H9 (cell line): ENCODE data around the gene ACOT11. TPM values are rescaled to one million over a fixed set of nuclear protein-coding genes. Genes with fewer than 3 reads are reported as not detected.

Experiments
- DNase-seq: peaks from one replicate; pipeline ENCODE4 v3.0.0-alpha.2; 2017
- H2AFZ ChIP-seq: one replicate; pipeline ENCODE4 v1.6.1; 2013; ENCODE audit warnings: mild to moderate bottlenecking, low read length, control low read depth, moderate library complexity
- H2AK5ac ChIP-seq: 2 replicates; pipeline ENCODE4 v1.6.1; 2013; ENCODE audit warnings: low read length, control low read depth, mixed read lengths; ENCODE audit not compliant: insufficient read length
- H2BK120ac ChIP-seq: one replicate; pipeline ENCODE4 v1.6.1; 2013; ENCODE audit warnings: low read depth, mild to moderate bottlenecking, low read length, control low read depth, inconsistent platforms; ENCODE audit not compliant: poor library complexity, severe bottlenecking
- H2BK12ac ChIP-seq: 2 replicates; pipeline ENCODE4 v1.6.1; 2013; ENCODE audit warnings: low read length, control low read depth, mixed read lengths, low read depth; ENCODE audit not compliant: insufficient read length
- H2BK15ac ChIP-seq: 2 replicates; pipeline ENCODE4 v1.6.1; 2013; ENCODE audit warnings: low read depth, low read length, control low read depth
- H2BK20ac ChIP-seq: one replicate; pipeline ENCODE4 v1.6.1; 2013; ENCODE audit warnings: low read depth, mild to moderate bottlenecking, low read length, control low read depth, inconsistent platforms; ENCODE audit not compliant: poor library complexity, severe bottlenecking
- H2BK5ac ChIP-seq: 2 replicates; pipeline ENCODE4 v1.6.1; 2013; ENCODE audit warnings: low read length, control low read depth, mixed read lengths; ENCODE audit not compliant: insufficient read length
- H3K14ac ChIP-seq: 2 replicates; pipeline ENCODE4 v1.6.1; 2013; ENCODE audit warnings: low read length, control low read depth; ENCODE audit not compliant: insufficient read depth
- H3K18ac ChIP-seq: 2 replicates; pipeline ENCODE4 v1.6.1; 2013; ENCODE audit warnings: low read depth, mild to moderate bottlenecking, mixed read lengths, low read length, control low read depth; ENCODE audit not compliant: insufficient read length
- H3K23ac ChIP-seq: 2 replicates; pipeline ENCODE4 v1.6.1; 2013; ENCODE audit warnings: low read length, control low read depth, mixed read lengths, low read depth; ENCODE audit not compliant: insufficient read length
- H3K23me2 ChIP-seq: 2 replicates; pipeline ENCODE4 v1.6.1; 2013; ENCODE audit warnings: low read depth, mild to moderate bottlenecking, mixed read lengths, low read length, control low read depth; ENCODE audit not compliant: insufficient read length, poor library complexity, severe bottlenecking
- H3K27ac ChIP-seq: 2 replicates; pipeline ENCODE4 v1.5.1; 2013; ENCODE audit warnings: low read length, control low read depth, mixed read lengths, low read depth; ENCODE audit not compliant: insufficient read length
- H3K27me3 ChIP-seq: 2 replicates; pipeline ENCODE4 v1.6.1; 2013; ENCODE audit warnings: low read length, control low read depth, inconsistent platforms; ENCODE audit not compliant: insufficient read depth
- H3K4ac ChIP-seq: 2 replicates; pipeline ENCODE4 v1.6.1; 2013; ENCODE audit warnings: low read depth, mild to moderate bottlenecking, control low read depth, inconsistent platforms, low read length, moderate library complexity
- H3K4me1 ChIP-seq: 2 replicates; pipeline ENCODE4 v1.6.1; 2013; ENCODE audit warnings: low read length, control low read depth, inconsistent platforms; ENCODE audit not compliant: insufficient read depth
- H3K4me2 ChIP-seq: 2 replicates; pipeline ENCODE4 v1.6.1; 2013; ENCODE audit warnings: low read length, control low read depth, mixed read lengths; ENCODE audit not compliant: insufficient read length, insufficient read depth
- H3K56ac ChIP-seq: 2 replicates; pipeline ENCODE4 v1.6.1; 2013; ENCODE audit warnings: low read depth, mild to moderate bottlenecking, mixed read lengths, low read length, control low read depth; ENCODE audit not compliant: insufficient read length
- H3K79me1 ChIP-seq: 2 replicates; pipeline ENCODE4 v1.6.1; 2013; ENCODE audit warnings: low read depth, mild to moderate bottlenecking, moderate library complexity, low read length, control low read depth, inconsistent platforms; ENCODE audit not compliant: insufficient read depth, poor library complexity, severe bottlenecking
- H3K79me2 ChIP-seq: 2 replicates; pipeline ENCODE4 v1.6.1; 2013; ENCODE audit warnings: low read length, control low read depth, inconsistent platforms; ENCODE audit not compliant: insufficient read depth
- H3K9ac ChIP-seq: 2 replicates; pipeline ENCODE4 v1.6.1; 2013; ENCODE audit warnings: low read length, control low read depth, mixed read lengths; ENCODE audit not compliant: insufficient read length; ENCODE audit errors: extremely low read depth
- H3K9me3 ChIP-seq: one replicate; pipeline ENCODE4 v1.6.1; 2013; ENCODE audit warnings: low read depth, low read length, inconsistent platforms; ENCODE audit not compliant: control insufficient read depth
- H3T11ph ChIP-seq: one replicate; pipeline ENCODE4 v1.6.1; 2013; ENCODE audit warnings: mild to moderate bottlenecking, low read length, control low read depth, inconsistent platforms
- H4K20me1 ChIP-seq: one replicate; pipeline ENCODE4 v1.6.1; 2013; ENCODE audit not compliant: control insufficient read depth, insufficient read length, insufficient read depth
- H4K5ac ChIP-seq: 2 replicates; pipeline ENCODE4 v1.6.1; 2013; ENCODE audit warnings: low read depth, mild to moderate bottlenecking, mixed read lengths, low read length, control low read depth; ENCODE audit not compliant: insufficient read length
- H4K8ac ChIP-seq: replicated peaks from 2 replicates; pipeline ENCODE4 v1.6.1; 2013; ENCODE audit warnings: low read length, control low read depth, mixed read lengths, low read depth; ENCODE audit not compliant: insufficient read length
- H4K91ac ChIP-seq: 2 replicates; pipeline ENCODE4 v1.6.1; 2013; ENCODE audit warnings: low read depth, mild to moderate bottlenecking, moderate library complexity, mixed read lengths, low read length, control low read depth; ENCODE audit not compliant: insufficient read length
- H3K27ac Mint-ChIP-seq, 3 experiments: 2 replicates in 2 of 3; 3 replicates in 1 of 3; pipeline ENCODE4 v1.8.0; 2020 to 2021; ENCODE audit warnings: mixed read lengths in 3 of 3, mild to moderate bottlenecking in 1 of 3, moderate library complexity in 1 of 3
- H3K27me3 Mint-ChIP-seq: 2 replicates; pipeline ENCODE4 v1.8.0; 2021; ENCODE audit warnings: low read depth, mild to moderate bottlenecking, moderate library complexity, mixed read lengths
- H3K36me3 Mint-ChIP-seq, 3 experiments: 2 replicates in 2 of 3; 3 replicates in 1 of 3; pipeline ENCODE4 v1.8.0; 2020 to 2021; ENCODE audit warnings: low read depth in 3 of 3, mixed read lengths in 3 of 3; ENCODE audit not compliant: insufficient read depth in 1 of 3
- H3K4me1 Mint-ChIP-seq, 2 experiments: 2 replicates each; pipeline ENCODE4 v1.8.0; 2020; ENCODE audit warnings: mixed read lengths in 2 of 2
- H3K4me3 Mint-ChIP-seq, 2 experiments: 2 replicates in 1 of 2; 3 replicates in 1 of 2; pipeline ENCODE4 v1.8.0; 2020 to 2021; ENCODE audit warnings: mild to moderate bottlenecking in 2 of 2, mixed read lengths in 2 of 2, moderate library complexity in 1 of 2
- H3K9me3 Mint-ChIP-seq, 2 experiments: 2 replicates in 1 of 2; 3 replicates in 1 of 2; pipeline ENCODE4 v1.8.0; 2020; ENCODE audit warnings: mild to moderate bottlenecking in 2 of 2, mixed read lengths in 2 of 2, moderate library complexity in 1 of 2
- WGBS: extraction: QIAGEN DNeasy Blood & Tissue Kit; methylation state at CpG from one replicate; pipeline ENCODE4 v1.1.7; 2013; ENCODE audit warnings: missing lambda C conversion rate, low lambda C conversion rate, mixed read lengths; ENCODE audit not compliant: insufficient read length; ENCODE audit errors: extremely low coverage; 5-methylcytosine and 5-hydroxymethylcytosine counted together
- total RNA-seq: library from RNA; stranded (reverse); gene quantifications from 2 replicates; pipeline ENCODE4 v1.2.1, GENCODE V29; 2021
- TF ChIP-seq, protein P1 (sequence below): fragments of 200-600 bp; sonication (generic); conservative IDR thresholded peaks from 3 replicates; pipeline ENCODE4 v1.8.0; 2021; ENCODE audit warnings: antibody characterized with exemption, mild to moderate bottlenecking

The ACOT11 gene
- total RNA-seq, 1 experiment from 2014 or later, result 4.0 TPM

GRCh38 chr1:54499360-54500106, 48.5 kb upstream of the ACOT11 start:
- Histone ChIP-seq H3K79me2 (no peaks in the 10 kb centered on the region), H2AK5ac (no peak overlapping the region), H3K27me3 (no peaks in the 10 kb centered on the region), H3K23me2 (peaks cover 6% of the 10 kb centered on the region), H4K5ac (no peak overlapping the region), H2BK15ac (no peak overlapping the region), H2AFZ (no peak overlapping the region), H2BK120ac (no peak overlapping the region), H3K23ac (no peak overlapping the region), H3K9ac (no peak overlapping the region), H3K14ac (no peak overlapping the region), H3K9me3 (no peaks in the 10 kb centered on the region), H4K20me1 (no peaks in the 10 kb centered on the region), H4K8ac (no peak overlapping the region), H3K4me2 (peak overlapping the region; percentile 45), H3K79me1 (no peaks in the 10 kb centered on the region), H3K18ac (no peak overlapping the region), H3K27ac (no peak overlapping the region), H2BK5ac (no peak overlapping the region), H2BK20ac (no peak overlapping the region), H3K4ac (no peak overlapping the region), H3T11ph (no peak overlapping the region), H3K56ac (no peak overlapping the region), H4K91ac (no peak overlapping the region), H2BK12ac (no peak overlapping the region), H3K4me1 (no peaks in the 10 kb centered on the region)
- Mint-ChIP-seq H3K4me3 (peak overlapping the region; percentile 58 to 76), H3K36me3 (no peaks in the 10 kb centered on the region), H3K4me1 (peaks cover 29 to 32% of the 10 kb centered on the region in 2 experiments), H3K27ac (no peak overlapping the region), H3K27me3 (peaks cover 24% of the 10 kb centered on the region), H3K9me3 (no peaks in the 10 kb centered on the region)
- WGBS, result no CpG with 5 or more reads among the region's 50 CpGs
- DNase-seq, result peak; percentile 70
- TF ChIP-seq, protein P1, sequence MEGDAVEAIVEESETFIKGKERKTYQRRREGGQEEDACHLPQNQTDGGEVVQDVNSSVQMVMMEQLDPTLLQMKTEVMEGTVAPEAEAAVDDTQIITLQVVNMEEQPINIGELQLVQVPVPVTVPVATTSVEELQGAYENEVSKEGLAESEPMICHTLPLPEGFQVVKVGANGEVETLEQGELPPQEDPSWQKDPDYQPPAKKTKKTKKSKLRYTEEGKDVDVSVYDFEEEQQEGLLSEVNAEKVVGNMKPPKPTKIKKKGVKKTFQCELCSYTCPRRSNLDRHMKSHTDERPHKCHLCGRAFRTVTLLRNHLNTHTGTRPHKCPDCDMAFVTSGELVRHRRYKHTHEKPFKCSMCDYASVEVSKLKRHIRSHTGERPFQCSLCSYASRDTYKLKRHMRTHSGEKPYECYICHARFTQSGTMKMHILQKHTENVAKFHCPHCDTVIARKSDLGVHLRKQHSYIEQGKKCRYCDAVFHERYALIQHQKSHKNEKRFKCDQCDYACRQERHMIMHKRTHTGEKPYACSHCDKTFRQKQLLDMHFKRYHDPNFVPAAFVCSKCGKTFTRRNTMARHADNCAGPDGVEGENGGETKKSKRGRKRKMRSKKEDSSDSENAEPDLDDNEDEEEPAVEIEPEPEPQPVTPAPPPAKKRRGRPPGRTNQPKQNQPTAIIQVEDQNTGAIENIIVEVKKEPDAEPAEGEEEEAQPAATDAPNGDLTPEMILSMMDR, result peak; percentile 64
